HepG2 (cell line): Measurements from ENCODE around the gene SPATA25. TPM values are rescaled to one million over a fixed set of nuclear protein-coding genes. Genes with fewer than 3 reads are reported as not detected.
A peak's percentile ranks its signal among the peaks of the same experiment; 100 is the strongest.

ENCODE experiments used
- ETS1 ChIP-seq: sonication (generic); formaldehyde crosslinking; IDR thresholded peaks from 2 replicates; pipeline ENCODE4 v1.4.0; 2020; ENCODE audit warnings: missing genetic modification reagents
- FOSL2 ChIP-seq: sonication (generic); formaldehyde crosslinking; IDR thresholded peaks from 2 replicates; pipeline ENCODE4 v1.4.0; 2020; ENCODE audit warnings: missing genetic modification reagents
- GATAD1 ChIP-seq: IDR thresholded peaks from 2 replicates; pipeline ENCODE4 v1.6.1; 2016; ENCODE audit warnings: missing genetic modification reagents, missing compliant biosample characterization
- NFE2L2 ChIP-seq: fragments of 150-350 bp; IDR thresholded peaks from 2 replicates; pipeline ENCODE4 v1.6.1; 2014; ENCODE audit warnings: low read length
- PATZ1 ChIP-seq: sonication (generic); formaldehyde crosslinking; IDR thresholded peaks from 2 replicates; pipeline ENCODE4 v1.4.0; 2020; ENCODE audit warnings: missing genetic modification reagents
- PHF21A ChIP-seq: sonication (generic); formaldehyde crosslinking; IDR thresholded peaks from 2 replicates; pipeline ENCODE4 v1.5.0; 2020; ENCODE audit warnings: mild to moderate bottlenecking, missing genetic modification reagents
- SKIL ChIP-seq: sonication (generic); formaldehyde crosslinking; IDR thresholded peaks from 2 replicates; pipeline ENCODE4 v1.8.0; 2022; ENCODE audit warnings: missing genetic modification reagents, mild to moderate bottlenecking, moderate library complexity, borderline replicate concordance
- TCF7 ChIP-seq: sonication (generic); IDR thresholded peaks from 2 replicates; pipeline ENCODE4 v1.6.1; 2016; ENCODE audit warnings: antibody characterized with exemption, low read depth
- U2AF1 ChIP-seq: fragments of 200-400 bp; formaldehyde crosslinking; optimal IDR thresholded peaks from 2 replicates; pipeline ENCODE3; 2017; ENCODE audit warnings: mild to moderate bottlenecking, low read depth, low read length
- ZHX1 ChIP-seq: sonication (generic); formaldehyde crosslinking; IDR thresholded peaks from 2 replicates; pipeline ENCODE4 v1.8.1; 2022; ENCODE audit warnings: low read depth, mild to moderate bottlenecking, missing genetic modification reagents
- ZNF180 ChIP-seq: sonication (generic); formaldehyde crosslinking; IDR thresholded peaks from 2 replicates; pipeline ENCODE4 v1.4.0; 2020; ENCODE audit warnings: low read depth, missing genetic modification reagents, borderline replicate concordance
- ZNF34 ChIP-seq: sonication (generic); formaldehyde crosslinking; IDR thresholded peaks from 2 replicates; pipeline ENCODE4 v1.4.0; 2020; ENCODE audit warnings: mild to moderate bottlenecking, missing genetic modification reagents, borderline replicate concordance
- ZNF441 ChIP-seq: sonication (generic); formaldehyde crosslinking; IDR thresholded peaks from 2 replicates; pipeline ENCODE4 v1.7.0; 2021; ENCODE audit warnings: missing genetic modification reagents, borderline replicate concordance
- ZNF468 ChIP-seq: sonication (generic); formaldehyde crosslinking; IDR thresholded peaks from 2 replicates; pipeline ENCODE4 v1.8.0; 2022; ENCODE audit warnings: mild to moderate bottlenecking, moderate library complexity, missing genetic modification reagents
- ZNF839 ChIP-seq: sonication (generic); formaldehyde crosslinking; IDR thresholded peaks from 2 replicates; pipeline ENCODE4 v1.4.0; 2020; ENCODE audit warnings: missing genetic modification reagents, mild to moderate bottlenecking, borderline replicate concordance
- polyA plus RNA-seq, 8 experiments: library from polyadenylated mRNA; depleted of rRNA in 3 of 8; stranded (reverse) in 7 of 8; unstranded in 1 of 8; fragments of >200 nt; fragmentation: Illumina TruSeq in 4 of 8; extraction: Trizol in 4 of 8; gene quantifications; 2 replicates each; pipeline versions ENCODE4 v1.2.1 to v1.2.3, GENCODE V29; 2011 to 2016; ENCODE audit warnings: low read depth in 4 of 8, missing spikeins in 1 of 8, mixed read lengths in 1 of 8; ENCODE audit not compliant: insufficient read depth in 1 of 8
- total RNA-seq, 5 experiments: library from RNA; depleted of rRNA; stranded (reverse); fragments of >200 nt; fragmentation: Illumina TruSeq; extraction: Trizol; gene quantifications; 2 replicates each; pipeline ENCODE4 v1.2.3, GENCODE V29; 2016; ENCODE audit warnings: low read depth in 1 of 5

The SPATA25 gene
- total and polyA plus RNA-seq, 2 of the 13 experiments (the other 11 are each of a cell fraction or from before 2014, with no cell fraction given) = 4.8 to 7.6 TPM

GRCh38 chr20:45890985-45891983 is 3.9 kb upstream of the SPATA25 start, which contains the start of the genes CTSA and NEURL2 (continued):
- TF ChIP-seq ZHX1 (CRISPR knock-in tag) = peak; percentile 96
- peak; percentile 85 for TF ChIP-seq FOSL2 (CRISPR knock-in tag)
- TF ChIP-seq PATZ1 (CRISPR knock-in tag) = peak; percentile 100
- no peak for TF ChIP-seq ZNF180 (CRISPR knock-in tag)
- TF ChIP-seq NFE2L2 = no peak; the same call in 1 of the 2 replicates
- TF ChIP-seq SKIL (CRISPR knock-in tag) = peak; percentile 99
- no peak for TF ChIP-seq ZNF839 (CRISPR knock-in tag)
- peak; percentile 92 for TF ChIP-seq ZNF468 (CRISPR knock-in tag)
- peak; percentile 95 for TF ChIP-seq U2AF1
- peak; percentile 49; the same call in 1 of the 2 replicates for TF ChIP-seq TCF7
- peak; percentile 98 for TF ChIP-seq PHF21A (CRISPR knock-in tag)
- TF ChIP-seq ZNF441 = peak; percentile 95
- peak; percentile 100 for TF ChIP-seq GATAD1 (CRISPR knock-in tag)
- TF ChIP-seq ETS1 = peak; percentile 96; the same call in 1 of the 2 replicates
- peak; percentile 99; the same call in 1 of the 2 replicates for TF ChIP-seq ZNF34 (CRISPR knock-in tag)
